GM21515 (cell line): ENCODE data around the gene ABCA6.
"Not testable (repeated sequence)": the region's sequence is repeated elsewhere in the genome, so short reads cannot be mapped to it uniquely, and the experiment has no call there.

ENCODE experiments used
- ATAC-seq: cut with Tn5 transposase; IDR thresholded peaks from one replicate; pipeline ENCODE4 v1.9.1; 2021; ENCODE audit not compliant: unreplicated experiment

The ABCA6 gene

DNA sequence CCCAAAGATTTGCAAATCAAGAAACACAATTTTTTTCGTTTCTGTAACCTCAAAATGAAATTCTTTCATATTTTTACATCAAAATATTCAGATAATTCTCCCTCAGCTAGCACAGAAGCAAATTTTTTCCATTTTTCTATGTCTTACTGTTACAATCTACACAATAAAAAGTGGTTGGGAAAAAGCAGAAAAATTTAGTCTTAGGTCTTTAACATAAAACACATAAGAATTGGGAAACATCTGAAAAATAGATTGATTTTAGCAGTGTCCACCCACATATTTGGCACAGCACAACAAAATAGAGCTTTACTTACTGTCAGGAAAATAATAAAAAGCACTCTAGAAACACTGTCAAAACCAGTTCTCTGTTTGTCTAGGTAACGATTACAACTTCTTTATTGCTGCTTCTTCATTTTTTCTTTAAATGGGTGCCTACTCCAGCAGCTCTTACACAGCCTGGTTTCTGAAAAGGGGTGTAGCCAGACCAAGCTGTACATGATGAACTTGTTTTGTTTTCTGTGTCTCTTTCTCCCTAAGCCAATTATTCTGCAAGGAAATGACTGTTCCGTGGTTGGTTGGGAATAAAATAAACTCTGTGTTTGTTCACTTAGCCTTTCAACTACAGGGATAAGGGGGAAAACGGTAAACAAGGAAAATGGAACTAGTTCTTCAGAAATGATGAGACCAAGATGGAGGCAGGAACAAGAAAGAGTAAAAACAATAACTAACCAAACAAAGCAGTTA, at the start of gene ABCA6:
Gene ABCA6, minus strand, starts transcription at position 465 of the 744 bp plus-strand sequence. CDS start 1,192 bp downstream, outside the sequence.
- no peak for ATAC-seq

- no peak for ATAC-seq
Observed at GRCh38 chr17:69188796-69189195, 47.1 kb upstream of the ABCA6 start.

DNA sequence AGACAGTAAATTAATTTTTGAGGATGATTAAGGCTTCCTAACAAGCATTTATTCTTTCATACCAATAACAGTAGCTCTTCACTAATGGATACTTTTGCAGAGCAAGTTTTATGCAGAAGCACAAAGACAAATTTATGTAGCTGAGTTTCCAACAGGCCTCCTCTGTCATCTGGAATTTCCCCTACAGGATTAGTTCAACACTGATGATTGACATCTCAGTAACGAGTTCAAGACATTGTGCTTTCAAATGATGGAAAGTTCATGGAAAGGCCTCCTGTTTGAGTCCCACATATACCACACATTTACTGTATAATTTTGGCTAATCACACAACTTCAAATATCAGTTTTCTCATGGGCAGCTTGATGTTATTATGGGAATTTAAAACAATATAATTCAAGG, 46.4 kb upstream of the ABCA6 start:
- no peak for ATAC-seq

DNA sequence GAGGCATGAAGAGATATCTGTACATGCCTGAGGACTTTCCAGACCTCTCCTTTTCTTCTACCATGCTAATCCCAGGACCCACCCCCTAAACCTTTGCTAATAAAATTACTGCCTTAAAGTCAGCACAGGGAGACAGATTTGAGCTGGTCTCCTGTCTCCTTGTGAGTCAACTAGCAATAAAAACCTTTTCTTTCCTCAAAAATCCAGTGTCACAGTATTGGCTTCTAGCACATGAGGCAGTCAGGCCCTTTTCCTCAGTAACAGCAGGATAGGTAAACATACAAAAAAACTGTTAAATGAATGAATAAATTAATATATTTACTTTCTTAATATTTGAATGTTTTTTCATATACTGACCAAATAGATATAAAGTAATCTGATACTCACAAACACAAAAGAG, 45.6 kb upstream of the ABCA6 start:
- no peak for ATAC-seq

DNA sequence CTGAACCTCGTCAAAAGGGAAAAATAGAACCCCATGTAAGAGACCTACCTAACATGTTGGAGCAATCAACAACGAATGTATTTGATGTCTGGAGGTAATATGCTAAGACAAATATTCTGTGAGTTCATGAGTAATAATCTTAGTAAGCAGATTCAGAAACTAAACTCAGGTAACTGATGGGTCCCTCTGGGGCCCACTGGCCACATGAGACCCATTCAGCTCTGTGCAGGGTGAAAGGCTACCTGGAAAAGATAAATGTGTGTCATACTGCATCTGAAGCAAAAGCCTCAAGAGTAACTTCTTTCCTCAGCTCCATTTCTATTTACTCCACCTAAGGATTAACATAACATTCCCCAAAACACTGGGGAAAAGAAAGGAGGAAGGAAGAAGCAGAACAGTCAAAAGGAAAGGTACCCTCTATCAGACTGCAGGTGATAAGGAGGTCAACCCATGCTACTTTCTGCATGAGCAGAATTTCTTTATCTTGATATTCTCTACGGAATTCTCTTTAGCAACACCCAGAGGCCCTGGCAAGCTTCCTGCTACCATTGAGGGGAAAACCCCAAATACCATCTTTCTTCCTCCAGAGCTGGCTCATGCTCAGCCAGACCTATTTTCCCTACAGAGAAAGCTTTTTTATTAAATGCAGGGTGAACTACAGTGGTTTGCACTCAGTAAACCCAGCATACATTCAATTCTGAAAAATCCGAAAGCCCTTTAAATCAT, 37.7 kb upstream of the ABCA6 start:
- ATAC-seq, result no peak

- ATAC-seq, result no peak
Observed at GRCh38 chr17:69176457-69176795, 34.7 kb upstream of the ABCA6 start.

DNA sequence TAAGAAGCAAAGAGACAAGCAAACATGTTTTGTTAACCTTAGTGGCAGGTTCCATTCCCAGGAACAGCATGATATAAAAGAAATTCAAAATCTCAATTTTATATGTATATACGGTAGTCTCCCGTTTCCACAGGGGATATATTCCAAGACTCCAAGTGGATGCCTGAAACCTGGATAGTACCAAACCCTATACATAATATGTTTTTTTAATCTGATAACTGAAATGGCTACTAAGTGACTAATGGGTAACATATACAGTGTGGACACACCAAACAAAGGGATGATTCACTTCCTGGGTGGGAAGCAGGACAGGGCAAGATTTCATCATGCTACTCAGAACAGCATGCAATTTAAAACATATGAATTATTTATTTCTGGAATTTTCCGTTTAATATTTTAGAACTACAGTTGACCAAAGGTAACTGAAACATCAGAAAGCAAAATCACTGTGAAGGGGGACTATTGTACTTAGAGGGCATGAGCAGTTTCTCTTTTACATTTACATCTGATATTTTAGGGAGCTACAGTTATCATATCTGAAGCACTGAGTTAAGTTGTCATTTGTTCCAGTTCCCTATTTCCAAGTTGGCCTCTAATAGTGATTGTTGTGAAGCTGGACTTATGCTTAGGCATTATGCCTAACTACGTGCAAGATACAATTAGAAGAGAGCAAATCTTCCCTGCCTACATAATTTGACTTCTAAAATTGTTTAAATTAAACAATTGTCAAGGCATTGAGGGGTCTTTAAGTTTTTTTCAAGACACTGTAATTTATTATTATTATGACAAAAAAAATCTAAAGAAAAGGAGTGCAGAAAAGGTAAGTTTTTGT, 34.1 kb upstream of the ABCA6 start:
- ATAC-seq, result no peak

GRCh38 chr17:69175262-69175624, 33.5 kb upstream of the ABCA6 start:
- ATAC-seq, result no peak

GRCh38 chr17:69173118-69173517, 31.4 kb upstream of the ABCA6 start:
- no peak for ATAC-seq

- ATAC-seq, result no peak
Observed at GRCh38 chr17:69170377-69170776, 28.7 kb upstream of the ABCA6 start.

DNA sequence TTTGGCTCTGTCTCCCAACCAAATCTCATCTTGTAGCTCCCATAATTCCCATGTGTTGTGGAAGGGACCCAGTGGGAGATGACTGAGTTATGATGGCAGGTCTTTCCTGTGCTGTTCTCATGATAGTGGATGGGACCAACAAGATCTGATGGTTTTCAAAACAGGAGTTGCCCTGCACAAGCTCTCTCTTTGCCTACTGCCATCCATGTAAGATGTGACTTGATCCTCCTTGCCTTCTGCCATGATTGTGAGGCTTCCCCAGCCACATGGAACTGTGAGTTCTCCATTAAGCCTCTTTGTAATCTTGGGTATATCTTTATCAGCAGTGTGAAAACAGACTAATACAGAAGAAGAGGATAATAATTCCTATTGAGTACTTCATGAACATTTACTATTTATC, 26.9 kb upstream of the ABCA6 start:
- ATAC-seq, result not testable (repeated sequence)

GRCh38 chr17:69166957-69167356, 25.3 kb upstream of the ABCA6 start:
- no peak for ATAC-seq

GRCh38 chr17:69164206-69164605, 22.5 kb upstream of the ABCA6 start:
- ATAC-seq, result no peak

GRCh38 chr17:69159418-69159817, 17.7 kb upstream of the ABCA6 start:
- ATAC-seq, result no peak

- no peak for ATAC-seq
Observed at GRCh38 chr17:69154267-69154666, 12.6 kb upstream of the ABCA6 start.

- ATAC-seq, result no peak
Observed at GRCh38 chr17:69150333-69150732, 8.6 kb upstream of the ABCA6 start.

DNA sequence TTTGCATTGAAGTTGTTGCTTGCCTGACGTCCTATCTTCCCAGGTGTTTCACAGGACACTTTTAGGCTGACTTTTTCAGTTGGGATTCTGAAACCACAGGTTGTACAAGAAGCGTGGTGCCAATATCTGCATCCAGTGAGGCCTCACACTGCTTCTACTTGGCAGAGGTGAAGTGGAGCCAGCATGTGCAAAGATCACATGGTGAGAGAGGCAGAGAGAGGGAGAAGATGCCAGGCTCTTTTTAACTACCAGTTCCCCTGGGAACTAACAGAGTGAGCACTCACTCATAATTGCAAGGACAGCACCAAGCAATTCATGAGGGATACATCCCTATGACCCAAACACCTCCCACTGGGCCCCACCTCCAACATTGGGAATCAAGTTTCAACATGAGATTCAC, 5.8 kb upstream of the ABCA6 start:
- no peak for ATAC-seq

DNA sequence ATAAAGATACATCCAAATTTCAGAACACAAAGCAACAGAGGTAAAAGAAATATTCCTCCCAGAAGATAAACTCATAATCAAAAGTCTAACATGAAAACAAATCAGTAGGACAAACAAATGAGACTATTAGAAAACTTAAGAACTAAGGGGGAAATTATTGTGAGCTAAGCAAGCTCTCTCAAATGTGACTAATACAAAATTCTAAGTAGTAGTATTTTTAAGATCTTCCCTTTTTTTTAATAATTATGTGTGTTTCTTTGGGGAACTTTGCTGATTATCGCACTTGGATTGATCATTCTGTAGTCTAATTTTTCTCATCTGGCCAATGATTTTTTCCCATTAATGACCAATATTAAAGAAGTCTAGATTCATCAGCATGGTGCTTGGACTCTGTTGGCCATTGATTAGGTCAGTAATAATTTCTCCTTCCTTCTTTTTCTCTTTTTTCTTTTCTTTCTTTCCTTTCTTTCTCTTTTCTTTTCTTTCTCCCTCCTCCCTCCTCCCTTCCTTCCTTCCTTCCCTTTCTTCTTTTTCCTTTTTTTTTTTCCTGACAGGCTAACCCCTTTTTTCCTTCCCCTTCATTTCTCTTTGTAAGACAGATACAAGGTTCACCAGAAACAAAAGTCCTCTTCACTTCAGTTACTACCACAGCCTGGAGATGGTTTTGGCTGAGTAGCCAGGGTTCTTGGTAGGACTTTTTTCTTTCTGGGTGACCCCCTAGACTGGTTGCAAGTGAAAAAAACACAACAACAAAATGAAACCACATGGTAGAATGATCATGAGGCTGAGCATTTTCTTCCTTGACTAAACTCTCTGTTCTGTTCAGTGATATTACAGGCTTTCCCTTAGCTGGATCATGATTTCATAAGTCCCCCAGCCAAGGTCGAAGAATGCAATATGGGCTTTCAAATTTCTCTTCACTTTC, 2.9 kb upstream of the ABCA6 start:
- no peak for ATAC-seq

GRCh38 chr17:69143683-69144231, 2.1 kb upstream of the ABCA6 start:
- ATAC-seq, result no peak

GRCh38 chr17:69143151-69143550, 1.5 kb upstream of the ABCA6 start:
- ATAC-seq, result no peak
